T-helper 2 cell treated with Interferon-gamma antibody and Interleukin-4, amounts not matched to agents 100 ng/mL and 5 ng/mL, for 36 hours (primary cell): ENCODE data around the gene ANKRD13A. TPM values are rescaled to one million over a fixed set of nuclear protein-coding genes. Genes with fewer than 3 reads are reported as not detected.
"Not testable (repeated sequence)": the region's sequence is repeated elsewhere in the genome, so short reads cannot be mapped to it uniquely, and the experiment has no call there.

ENCODE experiments used
- intact Hi-C: fragments of 100-400 bp; cut with micrococcal nuclease; formaldehyde crosslinking; loops from one replicate; pipeline ENCODE4 v1.15.1; 2023
- total RNA-seq: library from RNA; stranded (reverse); gene quantifications from 2 replicates; pipeline ENCODE4 v1.2.3, GENCODE V29; 2022

The ANKRD13A gene
- total RNA-seq, 1 donor from 2014 or later: 83.6 TPM

- intact Hi-C loops: no loop called here
These were observed 74.9 kb downstream of the ANKRD13A start for GRCh38 chr12:110074089-110074488.

DNA sequence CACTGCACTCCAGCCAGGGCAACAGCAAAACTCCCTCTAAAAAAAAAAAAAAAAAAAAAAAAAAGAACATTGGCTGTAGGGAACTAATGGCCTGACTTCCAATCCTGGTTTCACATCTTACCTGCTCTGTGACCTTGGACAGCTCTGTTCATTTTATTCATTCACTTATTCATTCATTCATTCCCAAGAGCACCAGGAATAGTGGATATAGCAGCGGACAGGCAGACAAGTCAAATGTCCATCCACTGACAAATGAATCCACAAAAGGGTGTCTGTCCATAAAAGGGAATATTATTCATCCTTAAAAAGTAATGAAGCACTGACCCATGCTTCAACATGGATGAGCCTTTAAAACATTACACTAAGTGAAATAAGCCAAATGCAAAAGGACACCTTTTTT is 76.7 kb downstream of the ANKRD13A start:
- intact Hi-C loops: no loop called here

GRCh38 chr12:110077800-110078199 is 78.6 kb downstream of the ANKRD13A start:
- intact Hi-C loops: no loop called here

GRCh38 chr12:110079477-110080400 is 80.5 kb downstream of the ANKRD13A start:
- intact Hi-C loops: loop anchor here (1.0 kb wide), 4 partner anchors 21 to 202 kb away; partner anchors contain the start of genes ATP2A2, C12orf76 and IFT81

- intact Hi-C loops: no loop called here
These were observed 81.2 kb downstream of the ANKRD13A start for GRCh38 chr12:110080410-110080809.

GRCh38 chr12:110084314-110085015 is 85.2 kb downstream of the ANKRD13A start:
- intact Hi-C loops: no loop called here

DNA sequence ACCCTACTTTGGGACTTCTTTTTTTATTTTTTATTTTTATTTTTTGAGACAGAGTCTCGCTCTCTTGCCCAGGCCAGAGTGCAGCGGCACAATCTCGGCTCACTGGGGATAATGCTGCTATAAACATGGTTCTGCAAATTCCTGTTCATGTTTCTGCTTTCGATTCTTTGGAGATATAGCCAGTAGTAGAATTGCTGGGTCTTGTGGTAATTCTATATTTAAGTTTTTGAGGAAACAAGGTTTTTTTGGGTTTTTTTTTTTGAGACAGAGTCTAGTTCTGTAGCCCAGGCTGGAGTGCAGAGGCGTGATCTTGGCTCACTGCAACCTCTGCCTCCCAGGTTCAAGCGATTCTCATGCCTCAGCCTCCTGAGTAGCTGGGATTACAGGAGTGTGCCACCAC is 89.0 kb downstream of the ANKRD13A start:
- intact Hi-C loops: not testable (repeated sequence)

DNA sequence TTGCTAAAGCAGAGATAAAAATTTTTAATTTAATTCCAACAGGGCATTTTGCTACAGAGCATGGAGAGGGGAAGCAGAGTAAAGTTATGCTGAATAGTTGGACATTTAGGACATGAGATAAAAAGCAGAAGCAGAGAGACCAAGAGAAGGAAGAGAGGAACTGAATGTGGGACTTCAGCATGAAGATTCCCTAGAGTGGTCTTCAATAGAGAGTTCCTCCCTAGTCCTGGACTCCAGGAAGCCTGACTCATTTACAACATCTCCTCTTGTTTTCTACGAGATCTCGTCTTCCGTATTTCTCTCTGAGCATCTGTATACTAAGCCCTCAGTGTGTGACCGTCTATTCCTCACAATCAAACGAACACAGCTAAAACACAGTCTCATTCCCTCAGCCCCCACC is 89.7 kb downstream of the ANKRD13A start:
- intact Hi-C loops: no loop called here

Other genes with a start within 250 kb of the ANKRD13A start
- not detected in 2 replicates for gene TRPV4, start 166.0 kb upstream of the ANKRD13A start, total RNA-seq
- gene GLTP, start 118.9 kb upstream of the ANKRD13A start, total RNA-seq: 23.9 and 24.8 TPM in 2 replicates
- 36.8 and 37.2 TPM in 2 replicates for gene TCHP, start 99.2 kb upstream of the ANKRD13A start, total RNA-seq
- 106 and 113 TPM in 2 replicates for gene GIT2, start 3.1 kb upstream of the ANKRD13A start, total RNA-seq
- gene C12orf76, start 49.1 kb downstream of the ANKRD13A start, total RNA-seq: 22.8 and 23.8 TPM in 2 replicates
- 1.2 and 2.3 TPM in 2 replicates for gene IFT81, start 124.9 kb downstream of the ANKRD13A start, total RNA-seq